NCI-H187 treated with DMSO at 0.1 percent for 48 hours (cell line): ENCODE data around the gene PCDHGC3.

Experiments
- DNase-seq: peaks from one replicate; lab custom pipeline; 2025; lab: John Stamatoyannopoulos, UW

The PCDHGC3 gene

DNA sequence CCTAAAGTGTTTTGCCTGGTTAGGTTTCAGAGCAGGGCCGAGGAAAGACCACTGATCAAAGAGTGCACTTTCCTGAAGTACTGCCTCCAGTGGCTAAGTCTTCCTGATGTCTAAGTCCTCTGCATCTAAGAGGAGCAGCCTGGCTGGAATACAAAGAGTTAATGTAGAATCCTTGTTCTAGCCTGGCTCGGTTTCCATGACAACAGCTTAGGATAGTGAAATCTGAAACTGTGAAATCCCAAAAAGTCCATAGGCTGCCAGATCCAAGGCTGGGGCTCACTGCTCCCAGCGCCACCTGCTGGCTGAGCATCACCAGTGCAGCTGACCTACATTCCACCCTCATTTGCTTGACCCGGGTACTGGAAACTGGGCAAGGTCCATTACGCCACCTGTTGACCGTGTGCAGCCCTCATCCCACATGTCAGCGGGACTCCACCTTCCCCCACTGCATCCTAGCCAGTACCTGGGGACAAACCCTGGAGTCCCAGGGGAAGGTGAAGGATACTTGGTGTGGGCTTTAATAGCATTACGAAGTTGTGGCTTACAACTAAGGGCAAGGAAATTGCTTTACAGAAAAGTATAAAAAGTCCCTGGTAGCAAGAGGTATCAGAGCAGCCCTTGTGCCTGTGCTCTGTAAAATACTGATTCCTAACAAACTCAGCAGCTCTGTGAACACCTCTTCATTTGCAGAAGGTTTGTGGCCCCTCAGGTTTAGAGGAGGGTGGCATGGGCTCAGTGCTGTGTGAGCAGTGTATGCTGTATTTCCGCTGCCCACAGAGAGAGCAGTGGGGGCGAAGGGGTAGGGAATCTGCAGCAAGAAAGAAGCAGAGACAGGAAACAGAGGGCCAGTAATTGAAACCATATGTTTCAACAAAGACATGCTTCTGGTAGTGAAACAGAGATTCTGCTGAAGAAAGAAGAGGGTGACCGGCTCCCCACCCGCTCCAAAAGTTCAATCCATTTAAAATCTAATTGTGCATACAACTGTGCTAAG, 49.1 kb downstream of the PCDHGC3 start:
- DNase-seq, result peak; percentile 13

DNA sequence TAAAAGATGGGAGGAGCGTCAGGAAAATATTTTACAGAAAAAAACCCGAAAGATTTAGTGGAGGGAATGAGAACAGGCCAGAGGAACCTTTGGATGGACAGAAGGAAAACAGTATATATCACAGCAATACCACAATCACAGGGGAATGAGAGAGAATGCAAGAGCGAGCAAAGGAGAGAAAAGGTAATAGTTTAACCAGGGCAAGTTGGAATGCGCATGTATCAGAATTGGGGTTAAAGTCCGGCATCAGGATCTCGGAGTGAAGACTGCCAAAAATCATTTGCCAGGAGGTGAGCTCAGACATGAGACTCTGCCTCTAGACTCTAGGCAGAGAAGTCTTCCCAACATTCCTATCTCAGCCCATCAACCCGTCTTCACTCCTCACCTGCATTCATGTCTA, 49.9 kb downstream of the PCDHGC3 start:
- DNase-seq, result no peak

DNA sequence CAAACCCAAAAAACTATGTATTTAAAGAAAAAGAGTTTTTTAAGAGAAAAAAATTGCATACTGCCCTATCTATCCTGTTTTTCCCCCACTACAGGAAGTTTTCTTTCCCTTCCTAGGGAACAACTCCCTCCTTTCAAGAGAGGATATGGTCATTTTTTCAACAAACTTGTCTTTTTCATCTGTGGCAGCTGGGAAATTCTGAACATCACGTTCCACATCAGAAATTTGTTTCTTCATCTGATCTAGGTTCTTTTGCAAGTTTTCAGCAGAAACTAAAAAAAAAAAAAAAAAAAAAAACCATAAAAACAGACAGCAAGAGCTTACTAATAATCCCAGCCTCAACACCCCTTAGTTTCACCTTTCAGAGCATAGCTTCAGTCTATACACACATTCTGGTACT, 51.7 kb downstream of the PCDHGC3 start:
- no peak for DNase-seq
